Measurements from ENCODE around the gene CCHCR1. TPM values are rescaled to one million over a fixed set of nuclear protein-coding genes. Genes with fewer than 3 reads are reported as not detected.

CCHCR1 gene
- polyA plus RNA-seq, 1 donor (not counting 4 experiments of a cell fraction or from before 2014, with no cell fraction given) = 7.5 TPM

DNA sequence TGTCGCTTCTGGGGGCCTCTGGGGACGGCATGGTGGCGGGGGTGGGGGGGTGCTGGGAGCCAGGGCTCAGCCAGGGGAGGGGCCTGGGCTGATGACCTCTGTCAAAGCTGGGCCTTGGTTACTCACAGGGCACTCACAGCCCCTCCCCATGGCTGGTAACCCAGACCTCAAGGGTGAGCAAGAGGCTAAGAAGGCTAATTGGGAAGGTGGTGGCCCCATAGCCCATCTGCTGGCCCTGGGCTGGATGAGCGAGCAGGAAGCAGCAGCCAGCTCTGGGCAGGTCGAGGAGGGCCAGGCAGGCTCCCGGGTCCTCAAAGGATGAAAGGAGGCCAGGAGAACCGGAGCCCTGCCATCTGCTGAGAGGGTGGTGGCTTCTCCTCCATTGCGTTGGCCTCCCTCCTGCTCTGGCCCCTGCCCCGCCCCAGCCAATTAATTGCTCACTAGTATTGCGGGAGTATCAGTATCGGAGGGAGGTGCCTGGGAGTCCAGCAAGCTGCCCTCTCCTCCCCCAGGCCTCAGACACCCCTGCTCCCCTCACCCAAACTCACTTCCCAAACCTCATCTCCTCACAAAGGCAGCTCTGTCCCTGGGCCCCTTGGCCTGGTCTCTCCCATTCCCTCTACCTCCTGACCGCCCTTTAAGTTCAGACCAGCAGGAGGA lies 36.3 kb downstream of the CCHCR1 start:
- H3K27ac ChIP-seq (ENCODE audit: control insufficient read depth, insufficient read depth, low read length) = no peak overlapping the region
- no peak overlapping the region for H3K4me2 ChIP-seq (ENCODE audit: control insufficient read depth, extremely low read depth, insufficient read depth, low read depth, low read length)
- H3K4me1 ChIP-seq (ENCODE audit: control insufficient read depth, extremely low read depth, insufficient read depth, low read length) = peaks cover 42% of the 10 kb centered on the region
- H3K27me3 ChIP-seq (ENCODE audit: control insufficient read depth, extremely low read depth, insufficient read depth, low read length) = no peaks in the 10 kb centered on the region
- no peaks in the 10 kb centered on the region for H3K9me3 ChIP-seq (ENCODE audit: control insufficient read depth, low read depth, low read length)
- H3K9me1 ChIP-seq (ENCODE audit: control insufficient read depth, extremely low read depth, insufficient read depth, low read length) = no peaks in the 10 kb centered on the region
- no peak overlapping the region for H3K4me3 ChIP-seq (ENCODE audit: control insufficient read depth in 2 of 3, extremely low read depth in 1 of 3, insufficient read depth in 2 of 3, low read depth in 1 of 3, low read length in 3 of 3)
- H3K79me2 ChIP-seq (ENCODE audit: control insufficient read depth, insufficient read depth, low read length) = peaks cover 22% of the 10 kb centered on the region
- TF ChIP-seq, protein P1, sequence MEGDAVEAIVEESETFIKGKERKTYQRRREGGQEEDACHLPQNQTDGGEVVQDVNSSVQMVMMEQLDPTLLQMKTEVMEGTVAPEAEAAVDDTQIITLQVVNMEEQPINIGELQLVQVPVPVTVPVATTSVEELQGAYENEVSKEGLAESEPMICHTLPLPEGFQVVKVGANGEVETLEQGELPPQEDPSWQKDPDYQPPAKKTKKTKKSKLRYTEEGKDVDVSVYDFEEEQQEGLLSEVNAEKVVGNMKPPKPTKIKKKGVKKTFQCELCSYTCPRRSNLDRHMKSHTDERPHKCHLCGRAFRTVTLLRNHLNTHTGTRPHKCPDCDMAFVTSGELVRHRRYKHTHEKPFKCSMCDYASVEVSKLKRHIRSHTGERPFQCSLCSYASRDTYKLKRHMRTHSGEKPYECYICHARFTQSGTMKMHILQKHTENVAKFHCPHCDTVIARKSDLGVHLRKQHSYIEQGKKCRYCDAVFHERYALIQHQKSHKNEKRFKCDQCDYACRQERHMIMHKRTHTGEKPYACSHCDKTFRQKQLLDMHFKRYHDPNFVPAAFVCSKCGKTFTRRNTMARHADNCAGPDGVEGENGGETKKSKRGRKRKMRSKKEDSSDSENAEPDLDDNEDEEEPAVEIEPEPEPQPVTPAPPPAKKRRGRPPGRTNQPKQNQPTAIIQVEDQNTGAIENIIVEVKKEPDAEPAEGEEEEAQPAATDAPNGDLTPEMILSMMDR (optimal IDR thresholded peaks at IDR 0.05 in 1 of 3, IDR thresholded peaks at IDR 0.05 in 1 of 3, conservative IDR thresholded peaks at IDR 0.05 in 1 of 3; ENCODE audit: extremely low read depth in 1 of 3, insufficient read depth in 2 of 3, low read length in 3 of 3) = no peak
- TF ChIP-seq EZH2 (IDR thresholded peaks at IDR 0.05; ENCODE audit: low read length) = no peak
- dilution Hi-C loops (cut with MboI; ENCODE audit: extremely low pct_ligation_motif_present, low sequenced_read_pairs) = no loop called here
- H3K9ac ChIP-seq (ENCODE audit: control insufficient read depth, extremely low read depth, insufficient read depth, low read length) = no peak overlapping the region
- DNase-seq (ENCODE audit: low read depth, low spot score) (no peak), FAIRE-seq (no peak)
- peaks cover 11 to 12% of the 10 kb centered on the region in 2 experiments for H3K36me3 ChIP-seq (ENCODE audit: control insufficient read depth in 2 of 2, extremely low read depth in 1 of 2, insufficient read depth in 2 of 2, low read length in 2 of 2)
- H2AFZ ChIP-seq (ENCODE audit: control insufficient read depth, low read length) = no peak overlapping the region
- no peaks in the 10 kb centered on the region for H4K20me1 ChIP-seq (ENCODE audit: control insufficient read depth, extremely low read depth, insufficient read depth, low read length)

DNA sequence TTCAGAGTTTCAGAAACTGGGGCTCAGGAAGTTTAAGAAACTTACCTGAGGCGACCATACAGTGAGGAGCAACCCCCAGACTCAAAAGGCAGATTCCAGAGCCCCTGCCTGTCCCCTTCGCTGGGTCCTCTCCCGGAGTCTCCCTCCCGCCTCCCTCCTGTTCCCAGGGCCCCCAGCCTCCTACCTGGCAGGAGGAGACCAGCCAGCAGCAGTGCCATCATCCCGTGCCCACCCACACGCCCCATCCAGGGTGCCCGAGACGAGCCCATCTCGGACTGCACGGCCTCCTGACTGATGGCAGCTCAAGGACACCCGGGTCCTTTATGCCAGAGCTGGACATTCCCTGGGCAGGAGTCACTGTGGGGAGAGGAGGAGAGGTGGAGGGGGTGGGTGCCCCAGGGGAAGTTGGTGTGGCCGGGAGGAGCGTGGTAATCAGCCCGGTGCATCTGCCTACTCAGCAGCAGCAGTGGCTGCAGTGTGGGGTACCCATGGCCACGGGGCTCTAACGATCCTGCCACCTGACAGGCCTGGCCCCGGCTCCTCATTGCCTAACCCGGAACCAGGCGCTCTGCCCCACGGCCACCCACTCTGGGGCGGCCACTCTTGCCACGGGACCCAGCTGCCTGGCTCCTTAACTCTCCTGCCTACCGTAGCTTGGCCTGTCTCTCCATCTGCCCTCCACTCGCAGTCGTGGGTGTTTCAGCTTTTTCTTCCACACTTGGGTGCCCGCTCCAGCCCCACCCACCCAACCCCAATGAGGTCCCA lies 37.3 kb downstream of the CCHCR1 start, which contains the start of gene CDSN:
TSS of gene CDSN (minus strand) at position 296 of the 765 bp plus-strand sequence. CDS start at position 269, 27 bp downstream.
- FAIRE-seq = no peak
- Histone ChIP-seq H4K20me1 (ENCODE audit: control insufficient read depth, extremely low read depth, insufficient read depth, low read length) (no peaks in the 10 kb centered on the region), H2AFZ (ENCODE audit: control insufficient read depth, low read length) (no peak within 1 kb of the TSS), H3K4me1 (ENCODE audit: control insufficient read depth, extremely low read depth, insufficient read depth, low read length) (peaks cover 42% of the 10 kb centered on the region), H3K79me2 (ENCODE audit: control insufficient read depth, insufficient read depth, low read length) (peaks cover 32% of the 10 kb centered on the region), H3K9me1 (ENCODE audit: control insufficient read depth, extremely low read depth, insufficient read depth, low read length) (no peaks in the 10 kb centered on the region), H3K9me3 (ENCODE audit: control insufficient read depth, low read depth, low read length) (no peaks in the 10 kb centered on the region), H3K27ac (ENCODE audit: control insufficient read depth, insufficient read depth, low read length) (no peak within 1 kb of the TSS), H3K27me3 (ENCODE audit: control insufficient read depth, extremely low read depth, insufficient read depth, low read length) (no peaks in the 10 kb centered on the region), H3K4me2 (ENCODE audit: control insufficient read depth, extremely low read depth, insufficient read depth, low read depth, low read length) (no peak within 1 kb of the TSS), H3K36me3 (ENCODE audit: control insufficient read depth in 2 of 2, extremely low read depth in 1 of 2, insufficient read depth in 2 of 2, low read length in 2 of 2) (peaks cover 10 to 12% of the 10 kb centered on the region in 2 experiments), H3K9ac (ENCODE audit: control insufficient read depth, extremely low read depth, insufficient read depth, low read length) (no peak within 1 kb of the TSS), H3K4me3 (ENCODE audit: control insufficient read depth in 2 of 3, extremely low read depth in 1 of 3, insufficient read depth in 2 of 3, low read depth in 1 of 3, low read length in 3 of 3) (no peak within 1 kb of the TSS)
- no peak for DNase-seq (ENCODE audit: low read depth, low spot score)
- TF ChIP-seq, protein P1 (optimal IDR thresholded peaks at IDR 0.05 in 1 of 3, IDR thresholded peaks at IDR 0.05 in 1 of 3, conservative IDR thresholded peaks at IDR 0.05 in 1 of 3; ENCODE audit: extremely low read depth in 1 of 3, insufficient read depth in 2 of 3, low read length in 3 of 3) = no peak
- no peak for TF ChIP-seq EZH2 (IDR thresholded peaks at IDR 0.05; ENCODE audit: low read length)
- dilution Hi-C loops (cut with MboI; ENCODE audit: extremely low pct_ligation_motif_present, low sequenced_read_pairs) = no loop called here

Data from keratinocyte (primary cell).